Activated CD4-positive, alpha-beta T cell treated with anti-CD3 and anti-CD28 coated beads for 36 hours (primary cell): Measurements from ENCODE around the gene REEP1. TPM values are rescaled to one million over a fixed set of nuclear protein-coding genes. Genes with fewer than 3 reads are reported as not detected.
A peak's percentile ranks its signal among the peaks of the same experiment; 100 is the strongest.

Source experiments
- ATAC-seq: fragments of 200-7000 bp; cut with Tn5 transposase; one replicate; pipeline ENCODE4 v1.10.0; 2021; ENCODE audit warnings: mild to moderate bottlenecking, moderate library complexity
- CTCF ChIA-PET: fragments of 350-600 bp; sonication (Branson Sonifier 250); formaldehyde crosslinking; loops from one replicate; lab custom pipeline; 2021; ENCODE audit warnings: antibody characterized with exemption; lab: Charles Lee
- POLR2A ChIA-PET: fragments of 350-600 bp; sonication (Branson Sonifier 250); formaldehyde crosslinking; loops from one replicate; lab custom pipeline; 2021; ENCODE audit warnings: antibody characterized with exemption, inconsistent platforms; lab: Charles Lee
- DNase-seq: peaks from one replicate; pipeline ENCODE4 v3.0.0-alpha.2; 2020
- H3K27ac Mint-ChIP-seq: one replicate; pipeline ENCODE4 v1.8.0; 2021; ENCODE audit warnings: mixed read lengths
- H3K27me3 Mint-ChIP-seq: one replicate; pipeline ENCODE4 v1.8.0; 2021; ENCODE audit warnings: mixed read lengths
- H3K36me3 Mint-ChIP-seq: one replicate; pipeline ENCODE4 v1.8.0; 2021; ENCODE audit warnings: low read depth, mixed read lengths
- H3K4me1 Mint-ChIP-seq: one replicate; pipeline ENCODE4 v1.8.0; 2021; ENCODE audit warnings: mixed read lengths
- H3K4me3 Mint-ChIP-seq: one replicate; pipeline ENCODE4 v1.8.0; 2021; ENCODE audit warnings: mild to moderate bottlenecking, moderate library complexity, mixed read lengths
- H3K9me3 Mint-ChIP-seq: one replicate; pipeline ENCODE4 v1.8.0; 2021; ENCODE audit warnings: low read depth, mixed read lengths
- intact Hi-C, 2 experiments: fragments of 100-400 bp; cut with DNase I in 1 of 2; cut with micrococcal nuclease in 1 of 2; formaldehyde crosslinking; loops; one replicate each; pipeline versions ENCODE4 v1.14.2 to v1.15.1; 2022 to 2024; cut with DNase I, micrococcal nuclease
- total RNA-seq, 2 experiments: library from RNA; stranded (reverse); gene quantifications; one replicate each; pipeline ENCODE4 v1.2.3, GENCODE V29; 2021

The REEP1 gene
- total RNA-seq, 2 experiments from 2014 or later, result 0.19 to 0.30 TPM

DNA sequence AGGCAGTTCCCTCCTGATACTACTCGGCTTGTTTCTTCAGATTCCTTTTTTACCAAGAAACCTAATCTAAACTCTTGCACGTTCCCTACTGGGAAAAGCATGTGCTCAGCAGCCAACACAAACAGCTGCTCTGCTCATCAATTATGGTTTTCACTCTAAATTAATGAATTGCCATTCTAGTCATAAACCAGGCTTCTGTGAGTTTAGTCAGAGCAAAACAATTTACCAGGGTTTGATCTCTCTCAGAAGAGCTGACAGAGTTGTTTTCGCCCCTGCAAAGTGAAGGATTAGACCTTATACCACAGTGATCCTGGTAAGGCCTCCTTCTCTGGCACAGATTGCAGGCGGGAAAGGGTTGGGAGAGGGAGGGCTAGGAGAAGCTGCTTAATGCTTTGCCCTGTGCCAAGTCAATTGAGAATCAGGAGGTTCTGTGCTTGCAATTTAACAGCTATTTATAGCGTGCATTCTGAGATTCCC lies 57.2 kb downstream of the REEP1 start:
- intact Hi-C loops, result no loop called here
- peaks cover 5% of the 10 kb centered on the region for H3K4me1 Mint-ChIP-seq
- H3K27me3 Mint-ChIP-seq, result peaks cover 11% of the 10 kb centered on the region
- H3K4me3 Mint-ChIP-seq, result no peak overlapping the region
- H3K9me3 Mint-ChIP-seq, result no peaks in the 10 kb centered on the region
- ATAC-seq (no peak), DNase-seq (no peak)
- no peaks in the 10 kb centered on the region for H3K36me3 Mint-ChIP-seq
- no peak overlapping the region for H3K27ac Mint-ChIP-seq
- ChIA-PET POLR2A (no interaction called here), CTCF (no interaction called here)

DNA sequence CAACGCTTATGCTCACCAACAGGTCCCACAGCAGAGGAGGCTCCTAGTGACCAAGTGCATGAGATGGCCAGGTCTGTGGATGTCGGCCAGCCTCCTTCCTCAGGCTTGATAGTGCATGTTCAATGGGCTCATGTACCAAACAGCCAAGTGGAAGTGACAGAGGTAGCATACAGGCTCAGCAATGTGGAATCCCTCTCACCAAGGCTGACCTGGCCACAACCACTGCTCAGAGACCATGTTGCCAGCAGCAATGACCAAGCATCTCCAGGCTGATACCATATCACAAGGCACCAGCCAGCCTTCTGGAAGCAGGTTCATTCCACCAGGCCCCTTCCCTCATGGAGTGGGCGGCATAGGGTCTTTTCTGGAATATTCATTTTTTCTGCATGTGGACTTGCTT lies 61.5 kb downstream of the REEP1 start:
- H3K4me3 Mint-ChIP-seq, result no peak overlapping the region
- H3K36me3 Mint-ChIP-seq, result peaks cover 5% of the 10 kb centered on the region
- ATAC-seq, result no peak
- intact Hi-C loops, result no loop called here
- ChIA-PET POLR2A (no interaction called here), CTCF (no interaction called here)
- H3K4me1 Mint-ChIP-seq, result peaks cover 18% of the 10 kb centered on the region
- H3K27ac Mint-ChIP-seq, result no peak overlapping the region
- DNase-seq, result no peak
- peaks cover 12% of the 10 kb centered on the region for H3K9me3 Mint-ChIP-seq
- H3K27me3 Mint-ChIP-seq, result peaks cover 6% of the 10 kb centered on the region

GRCh38 chr2:86275384-86275799 lies 62.0 kb downstream of the REEP1 start:
- intact Hi-C loops, result no loop called here
- ChIA-PET POLR2A (no interaction called here), CTCF (no interaction called here)
- Mint-ChIP-seq H3K4me3 (no peak overlapping the region), H3K9me3 (peaks cover 15% of the 10 kb centered on the region), H3K27ac (no peak overlapping the region), H3K27me3 (peaks cover 6% of the 10 kb centered on the region), H3K4me1 (peaks cover 18% of the 10 kb centered on the region), H3K36me3 (peaks cover 7% of the 10 kb centered on the region)
- DNase-seq (peak; percentile 36), ATAC-seq (peak; percentile 40)

- Mint-ChIP-seq H3K27ac (no peak overlapping the region), H3K4me1 (peaks cover 18% of the 10 kb centered on the region), H3K36me3 (peaks cover 7% of the 10 kb centered on the region), H3K27me3 (peaks cover 6% of the 10 kb centered on the region), H3K9me3 (peaks cover 16% of the 10 kb centered on the region), H3K4me3 (no peak overlapping the region)
- intact Hi-C loops, result loop anchor here in 1 of 2 experiments (1.0 kb wide), 1 partner anchor 309 kb away; no protein-coding TSS in a partner anchor
- CTCF ChIA-PET, result no interaction called here
- POLR2A ChIA-PET, result no interaction called here
- peak; percentile 37 for ATAC-seq
- no peak for DNase-seq
Observed at GRCh38 chr2:86274918-86275275, 62.5 kb downstream of the REEP1 start.

GRCh38 chr2:86274265-86274917 lies 63.0 kb downstream of the REEP1 start:
- ChIA-PET POLR2A (no interaction called here), CTCF (interaction anchor here (1.0 kb wide), 1 partner anchor 53 kb away, joined by 3 read pairs; no protein-coding TSS in a partner anchor)
- ATAC-seq (peak; percentile 85), DNase-seq (peak; percentile 13)
- peaks cover 18% of the 10 kb centered on the region for H3K4me1 Mint-ChIP-seq
- intact Hi-C loops, result loop anchor here in 1 of 2 experiments (1.0 kb wide), 1 partner anchor 310 kb away; no protein-coding TSS in a partner anchor
- peaks cover 16% of the 10 kb centered on the region for H3K9me3 Mint-ChIP-seq
- H3K36me3 Mint-ChIP-seq, result peaks cover 7% of the 10 kb centered on the region
- no peak overlapping the region for H3K4me3 Mint-ChIP-seq
- no peak overlapping the region for H3K27ac Mint-ChIP-seq
- H3K27me3 Mint-ChIP-seq, result peaks cover 6% of the 10 kb centered on the region

GRCh38 chr2:86272111-86272510 lies 65.3 kb downstream of the REEP1 start:
- H3K36me3 Mint-ChIP-seq, result peaks cover 7% of the 10 kb centered on the region
- POLR2A ChIA-PET, result no interaction called here

GRCh38 chr2:86271248-86271647 lies 66.2 kb downstream of the REEP1 start:
- POLR2A ChIA-PET, result no interaction called here
- peaks cover 18% of the 10 kb centered on the region for H3K4me1 Mint-ChIP-seq
- intact Hi-C loops, result no loop called here
- ATAC-seq, result no peak
- DNase-seq, result no peak
- peaks cover 7% of the 10 kb centered on the region for H3K36me3 Mint-ChIP-seq
- CTCF ChIA-PET, result interaction anchor here (0.6 kb wide), 1 partner anchor 477 kb away, joined by 4 read pairs; no protein-coding TSS in a partner anchor
- no peak overlapping the region for H3K27ac Mint-ChIP-seq
- H3K4me3 Mint-ChIP-seq, result no peak overlapping the region
- H3K9me3 Mint-ChIP-seq, result peaks cover 19% of the 10 kb centered on the region
- H3K27me3 Mint-ChIP-seq, result peaks cover 4% of the 10 kb centered on the region

More at GRCh38 chr2:86272111-86272510, 65.3 kb downstream of the REEP1 start:
- DNase-seq (no peak), ATAC-seq (peak; percentile 36)
- Mint-ChIP-seq H3K4me1 (peaks cover 18% of the 10 kb centered on the region), H3K27me3 (peaks cover 6% of the 10 kb centered on the region), H3K4me3 (no peak overlapping the region), H3K9me3 (peaks cover 19% of the 10 kb centered on the region), H3K27ac (no peak overlapping the region)
- CTCF ChIA-PET, result no interaction called here
- intact Hi-C loops, result no loop called here

GRCh38 chr2:86263956-86264355 lies 73.5 kb downstream of the REEP1 start:
- Mint-ChIP-seq H3K36me3 (no peaks in the 10 kb centered on the region), H3K4me3 (no peak overlapping the region), H3K27me3 (peaks cover 4% of the 10 kb centered on the region), H3K27ac (no peak overlapping the region), H3K9me3 (peaks cover 3% of the 10 kb centered on the region), H3K4me1 (no peaks in the 10 kb centered on the region)
- ChIA-PET CTCF (no interaction called here), POLR2A (no interaction called here)
- intact Hi-C loops, result no loop called here
- DNase-seq, result no peak
- no peak for ATAC-seq

- Mint-ChIP-seq H3K27ac (no peak overlapping the region), H3K36me3 (no peaks in the 10 kb centered on the region), H3K9me3 (no peaks in the 10 kb centered on the region), H3K4me3 (no peak overlapping the region), H3K4me1 (no peaks in the 10 kb centered on the region), H3K27me3 (no peaks in the 10 kb centered on the region)
- CTCF ChIA-PET, result no interaction called here
- POLR2A ChIA-PET, result no interaction called here
- intact Hi-C loops, result no loop called here
- DNase-seq (no peak), ATAC-seq (no peak)
Observed at GRCh38 chr2:86260978-86261377, 76.4 kb downstream of the REEP1 start.

DNA sequence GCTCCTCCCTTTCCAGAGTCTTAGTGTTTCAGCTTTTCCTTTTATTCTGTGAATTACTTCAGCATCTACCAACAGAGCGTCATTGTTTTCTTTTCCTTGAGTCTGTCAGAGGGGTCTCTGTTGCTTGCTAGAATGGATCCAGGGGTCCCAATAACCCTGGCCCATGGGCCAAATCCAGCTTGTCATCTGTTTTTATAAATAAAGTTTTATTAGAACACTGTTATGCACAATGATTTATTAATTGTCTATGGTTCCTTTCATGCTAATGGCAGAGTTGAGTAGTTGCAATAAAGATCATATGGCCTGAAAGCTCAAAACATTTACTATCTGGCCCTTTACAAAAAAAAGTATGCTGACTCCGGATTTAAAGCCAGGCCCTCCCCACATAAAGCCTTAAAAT lies 79.3 kb downstream of the REEP1 start:
- intact Hi-C loops, result no loop called here
- POLR2A ChIA-PET, result no interaction called here
- H3K27me3 Mint-ChIP-seq, result no peaks in the 10 kb centered on the region
- CTCF ChIA-PET, result no interaction called here
- H3K9me3 Mint-ChIP-seq, result no peaks in the 10 kb centered on the region
- no peaks in the 10 kb centered on the region for H3K36me3 Mint-ChIP-seq
- no peak for DNase-seq
- no peaks in the 10 kb centered on the region for H3K4me1 Mint-ChIP-seq
- no peak overlapping the region for H3K4me3 Mint-ChIP-seq
- no peak for ATAC-seq
- H3K27ac Mint-ChIP-seq, result no peak overlapping the region

GRCh38 chr2:86256982-86257381 lies 80.4 kb downstream of the REEP1 start:
- ATAC-seq, result no peak
- Mint-ChIP-seq H3K27ac (no peak overlapping the region), H3K36me3 (no peaks in the 10 kb centered on the region), H3K4me3 (no peak overlapping the region), H3K9me3 (no peaks in the 10 kb centered on the region), H3K4me1 (no peaks in the 10 kb centered on the region), H3K27me3 (no peaks in the 10 kb centered on the region)
- intact Hi-C loops, result no loop called here
- ChIA-PET POLR2A (no interaction called here), CTCF (no interaction called here)
- no peak for DNase-seq

DNA sequence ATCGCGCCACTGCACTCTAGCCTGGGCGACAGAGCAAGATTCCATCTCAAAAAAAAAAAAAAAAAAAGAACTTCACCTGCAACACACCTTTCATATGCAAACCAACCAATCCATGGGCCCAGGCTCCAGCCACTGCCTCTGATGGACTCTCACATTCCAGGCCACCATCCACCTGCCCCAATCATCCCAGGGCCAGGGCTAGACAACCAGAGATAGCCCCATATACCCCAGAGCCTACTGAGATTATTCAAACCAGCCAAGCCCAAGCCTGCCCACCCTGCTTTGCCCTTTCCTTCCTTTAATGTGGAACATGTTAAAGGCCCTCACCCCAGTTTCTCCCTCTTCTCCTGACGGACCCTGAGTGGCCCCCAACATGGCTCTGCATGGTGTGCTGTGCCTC lies 81.1 kb downstream of the REEP1 start:
- H3K27ac Mint-ChIP-seq, result no peak overlapping the region
- no peak for ATAC-seq
- H3K9me3 Mint-ChIP-seq, result no peaks in the 10 kb centered on the region
- DNase-seq, result no peak
- ChIA-PET POLR2A (no interaction called here), CTCF (no interaction called here)
- intact Hi-C loops, result no loop called here
- H3K27me3 Mint-ChIP-seq, result no peaks in the 10 kb centered on the region
- H3K36me3 Mint-ChIP-seq, result no peaks in the 10 kb centered on the region
- H3K4me3 Mint-ChIP-seq, result no peak overlapping the region
- H3K4me1 Mint-ChIP-seq, result no peaks in the 10 kb centered on the region
